LNCaP clone FGC (cell line): ENCODE data around the gene HOXC11.
A peak's percentile ranks its signal among the peaks of the same experiment; 100 is the strongest.

Source experiments
- DNase-seq: peaks from one replicate; pipeline ENCODE4 v3.0.0-alpha.2; 2011; ENCODE audit warnings: low read depth
- H3K4me3 ChIP-seq: 2 replicates; pipeline ENCODE4 v1.5.1; 2011; ENCODE audit warnings: mild to moderate bottlenecking, low read depth, low read length, control low read depth
- TF ChIP-seq, protein P1 (sequence below): IDR thresholded peaks from 2 replicates; pipeline ENCODE4 v1.5.1; 2012; ENCODE audit warnings: mild to moderate bottlenecking; ENCODE audit not compliant: control insufficient read depth, insufficient read depth; ENCODE audit errors: extremely low read depth

The HOXC11 gene

DNA sequence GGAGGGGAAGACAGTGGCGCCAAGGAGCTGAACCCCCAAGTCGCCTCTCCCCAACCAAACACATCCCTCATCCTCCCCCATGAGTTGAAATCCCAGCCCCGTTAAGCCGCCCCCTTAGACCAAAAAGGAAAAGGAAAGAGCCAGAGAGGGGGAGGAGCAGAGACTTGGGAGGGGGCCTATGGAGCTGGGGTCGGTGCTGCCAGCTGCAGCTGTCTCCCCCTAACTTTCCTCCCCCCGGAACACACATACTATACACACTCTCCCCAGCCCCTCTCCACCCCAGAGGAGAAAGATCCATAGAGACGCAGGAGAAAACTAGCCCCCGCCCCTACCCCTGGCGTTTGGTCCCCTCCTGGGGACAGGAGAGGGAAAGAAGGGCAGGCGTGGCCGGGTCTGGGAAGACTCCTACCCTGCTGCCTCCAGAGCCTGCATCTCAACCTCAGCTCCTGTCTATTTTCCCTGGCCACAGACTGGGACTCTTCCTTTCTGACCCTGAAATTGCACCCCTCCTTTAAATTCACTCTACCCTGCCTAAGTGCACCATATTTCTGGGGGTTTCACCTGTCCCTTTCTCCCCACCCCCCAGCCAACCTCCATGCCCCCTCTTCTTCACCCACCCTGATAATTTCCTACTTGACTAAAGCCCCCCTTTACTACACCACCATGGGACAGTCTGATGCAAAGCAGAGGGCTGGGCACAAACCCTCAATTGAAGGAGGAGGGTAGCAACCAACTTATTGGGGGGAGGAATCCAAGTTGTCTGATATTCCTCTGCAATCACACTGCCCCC, 25.4 kb downstream of the HOXC11 start:
- TF ChIP-seq, protein P1, sequence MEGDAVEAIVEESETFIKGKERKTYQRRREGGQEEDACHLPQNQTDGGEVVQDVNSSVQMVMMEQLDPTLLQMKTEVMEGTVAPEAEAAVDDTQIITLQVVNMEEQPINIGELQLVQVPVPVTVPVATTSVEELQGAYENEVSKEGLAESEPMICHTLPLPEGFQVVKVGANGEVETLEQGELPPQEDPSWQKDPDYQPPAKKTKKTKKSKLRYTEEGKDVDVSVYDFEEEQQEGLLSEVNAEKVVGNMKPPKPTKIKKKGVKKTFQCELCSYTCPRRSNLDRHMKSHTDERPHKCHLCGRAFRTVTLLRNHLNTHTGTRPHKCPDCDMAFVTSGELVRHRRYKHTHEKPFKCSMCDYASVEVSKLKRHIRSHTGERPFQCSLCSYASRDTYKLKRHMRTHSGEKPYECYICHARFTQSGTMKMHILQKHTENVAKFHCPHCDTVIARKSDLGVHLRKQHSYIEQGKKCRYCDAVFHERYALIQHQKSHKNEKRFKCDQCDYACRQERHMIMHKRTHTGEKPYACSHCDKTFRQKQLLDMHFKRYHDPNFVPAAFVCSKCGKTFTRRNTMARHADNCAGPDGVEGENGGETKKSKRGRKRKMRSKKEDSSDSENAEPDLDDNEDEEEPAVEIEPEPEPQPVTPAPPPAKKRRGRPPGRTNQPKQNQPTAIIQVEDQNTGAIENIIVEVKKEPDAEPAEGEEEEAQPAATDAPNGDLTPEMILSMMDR, result no peak
- H3K4me3 ChIP-seq, result peak overlapping the region; percentile 55
- no peak for DNase-seq

DNA sequence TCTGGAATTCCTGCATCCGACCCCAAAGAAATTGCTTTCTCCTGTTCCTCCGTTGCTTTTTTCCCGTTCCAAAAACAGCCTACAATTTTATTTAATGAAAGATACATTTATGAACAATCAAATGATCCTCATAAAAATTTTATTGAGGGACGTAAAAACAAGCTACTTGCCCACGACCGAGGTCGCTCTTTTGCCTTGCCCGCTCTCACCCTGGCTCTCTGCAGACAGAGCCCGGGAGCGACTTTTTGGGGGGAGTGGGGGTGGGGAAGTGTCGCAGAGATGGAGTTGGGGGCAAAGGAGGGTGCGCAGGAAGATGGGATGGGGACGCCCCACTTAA, 25.9 kb downstream of the HOXC11 start:
- TF ChIP-seq, protein P1, result no peak
- H3K4me3 ChIP-seq, result peak overlapping the region; percentile 55
- DNase-seq, result no peak

DNA sequence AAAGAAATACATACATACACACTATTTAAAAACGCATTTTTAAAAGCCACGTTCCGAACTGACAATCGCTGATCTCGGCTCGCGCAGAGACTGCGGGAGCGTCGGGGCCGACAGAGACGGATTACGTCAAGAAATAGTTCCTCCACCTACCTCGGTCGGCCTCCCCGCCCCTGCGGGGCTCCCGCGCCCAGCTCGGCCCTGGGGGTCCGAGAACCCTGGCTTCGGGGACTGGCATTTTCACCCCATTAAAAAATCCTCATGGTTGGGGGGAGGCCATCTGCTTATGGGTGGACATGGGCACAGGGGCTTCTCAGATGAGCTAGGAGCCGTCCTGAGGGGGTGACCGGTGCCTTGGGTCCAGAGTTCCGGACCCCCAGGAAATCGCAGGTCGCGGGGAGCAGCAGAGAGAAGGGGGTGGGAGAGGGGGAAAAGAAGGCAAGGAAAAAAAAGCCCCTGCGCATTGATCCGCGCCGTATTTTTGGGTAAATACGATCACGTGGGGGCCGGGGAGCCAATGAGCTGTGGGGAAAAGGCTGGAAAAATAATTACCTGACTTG, 26.7 kb downstream of the HOXC11 start:
- peak overlapping the region; percentile 55 for H3K4me3 ChIP-seq
- no peak for DNase-seq
- TF ChIP-seq, protein P1, result no peak

DNA sequence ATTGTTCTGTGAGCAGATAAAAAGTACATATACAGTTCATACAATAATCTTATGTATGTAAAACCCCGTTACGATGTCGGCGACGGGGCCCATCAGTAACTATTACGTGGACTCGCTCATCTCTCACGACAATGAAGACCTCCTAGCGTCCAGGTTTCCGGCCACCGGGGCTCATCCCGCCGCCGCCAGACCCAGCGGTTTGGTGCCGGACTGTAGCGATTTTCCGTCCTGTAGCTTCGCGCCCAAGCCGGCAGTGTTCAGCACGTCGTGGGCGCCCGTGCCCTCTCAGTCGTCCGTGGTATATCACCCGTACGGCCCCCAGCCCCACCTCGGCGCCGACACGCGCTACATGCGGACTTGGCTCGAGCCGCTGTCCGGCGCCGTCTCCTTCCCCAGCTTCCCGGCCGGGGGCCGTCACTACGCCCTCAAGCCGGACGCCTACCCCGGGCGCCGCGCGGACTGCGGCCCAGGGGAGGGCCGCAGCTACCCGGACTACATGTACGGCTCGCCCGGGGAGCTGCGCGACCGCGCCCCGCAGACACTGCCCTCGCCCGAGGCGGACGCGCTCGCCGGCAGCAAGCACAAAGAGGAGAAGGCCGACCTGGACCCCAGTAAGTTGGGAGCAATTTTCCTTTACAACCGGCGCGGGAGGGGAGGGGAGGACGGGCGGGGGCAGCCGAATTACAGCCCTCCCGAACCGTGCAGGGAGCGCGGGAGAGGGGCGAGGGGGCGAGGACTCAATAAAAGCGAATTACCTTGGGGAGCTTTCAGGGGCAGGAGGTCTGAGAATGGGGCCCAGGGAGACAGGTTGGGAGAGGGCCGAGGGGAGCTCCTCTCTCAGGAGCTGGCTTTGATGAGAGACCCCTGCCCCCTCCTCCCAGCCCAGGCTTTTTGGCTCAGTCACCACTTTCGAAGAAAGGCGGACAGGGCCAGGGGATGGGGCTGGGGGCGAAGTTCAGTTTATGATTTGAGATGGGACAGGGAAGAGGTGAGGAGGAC, 27.5 kb downstream of the HOXC11 start, which contains the start of gene HOXC9:
Gene HOXC9, plus strand, starts transcription at position 46 of the 999 bp plus-strand sequence. Its CDS starts 28 bp downstream, at position 74.
- TF ChIP-seq, protein P1, result no peak
- peak within 1 kb of the TSS; percentile 55 for H3K4me3 ChIP-seq
- no peak for DNase-seq

DNA sequence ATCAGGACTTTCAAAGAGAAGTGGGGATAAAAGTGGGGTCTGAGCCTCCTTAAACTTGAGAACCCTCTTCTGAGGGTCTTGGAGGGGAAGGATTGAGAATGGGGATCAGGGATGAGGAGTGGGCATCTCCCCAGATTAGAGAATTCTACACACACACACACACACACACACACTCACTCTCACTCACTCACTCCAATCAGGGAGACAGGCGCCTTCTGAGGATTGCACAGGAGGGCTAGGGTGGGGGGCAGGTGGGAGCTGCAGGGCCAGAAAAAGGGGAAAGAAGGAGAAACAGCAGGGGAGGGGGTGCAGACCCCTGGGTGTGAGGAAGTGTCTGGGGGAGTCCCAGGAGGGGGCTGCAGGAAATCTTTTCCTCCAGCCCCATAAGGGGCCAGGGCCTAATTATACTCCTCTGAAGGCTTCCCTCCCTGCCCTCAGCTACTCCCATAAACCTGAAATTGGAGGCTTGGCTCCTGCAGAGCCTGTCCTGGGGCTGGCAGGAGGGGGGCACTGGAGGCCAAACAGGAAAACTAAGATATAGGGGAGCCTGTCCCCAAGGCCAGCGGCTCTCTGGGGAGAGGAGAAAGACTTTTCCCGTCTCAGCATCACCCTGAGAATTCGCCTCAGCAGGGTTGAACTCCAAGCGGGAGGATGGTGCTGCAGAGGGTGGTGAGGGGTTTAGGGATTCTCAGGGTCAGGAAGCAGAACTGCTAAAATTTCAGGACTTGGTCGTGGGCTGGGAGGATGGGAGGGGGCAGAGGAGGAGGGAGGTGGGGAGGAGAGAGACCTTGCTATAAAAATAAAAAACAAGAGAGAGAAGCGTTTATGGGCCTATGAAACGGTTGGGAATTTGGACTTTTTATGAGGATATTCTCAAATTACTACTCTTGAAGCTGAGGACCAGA, 28.6 kb downstream of the HOXC11 start:
- TF ChIP-seq, protein P1, result no peak
- no peak for DNase-seq
- H3K4me3 ChIP-seq, result peak overlapping the region; percentile 55

DNA sequence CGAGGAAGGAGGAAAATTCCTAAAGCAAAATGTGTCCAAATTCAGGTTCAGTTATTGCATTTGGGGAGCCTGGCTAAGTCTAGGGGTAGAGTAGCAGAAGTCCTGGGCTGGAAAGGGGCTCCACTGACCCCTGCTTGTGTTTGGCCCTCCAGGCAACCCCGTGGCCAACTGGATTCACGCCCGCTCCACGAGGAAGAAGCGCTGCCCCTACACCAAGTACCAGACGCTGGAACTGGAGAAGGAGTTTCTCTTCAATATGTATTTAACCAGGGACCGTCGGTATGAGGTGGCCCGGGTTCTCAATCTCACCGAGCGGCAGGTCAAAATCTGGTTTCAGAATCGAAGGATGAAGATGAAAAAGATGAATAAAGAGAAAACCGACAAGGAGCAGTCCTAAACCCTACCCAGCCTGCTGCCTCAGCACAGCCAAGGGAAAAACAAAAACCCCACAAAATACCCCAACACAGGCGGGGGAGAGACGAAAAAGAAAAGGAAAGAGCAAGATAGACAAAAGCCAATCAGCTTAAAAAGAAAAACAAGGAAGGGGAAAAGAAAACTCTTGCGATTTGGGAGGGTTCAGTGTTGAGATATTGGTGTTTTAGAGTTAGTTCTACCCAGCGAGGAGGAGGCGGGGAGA, 29.5 kb downstream of the HOXC11 start:
- H3K4me3 ChIP-seq, result no peak overlapping the region
- DNase-seq, result no peak
- TF ChIP-seq, protein P1, result no peak
